Small intestine (tissue), 7 donors: ENCODE data around the gene SEPTIN1. TPM values are rescaled to one million over a fixed set of nuclear protein-coding genes. Genes with fewer than 3 reads are reported as not detected.
A peak's percentile ranks its signal among the peaks of the same experiment; 100 is the strongest.

ENCODE experiments used
- DNase-seq, 2 donors: peaks; one replicate each; pipeline versions ENCODE4 v3.0.0 to v3.0.0-alpha.2; 2013
- FAIRE-seq: peaks from 2 replicates; lab custom pipeline; 2012; peaks lifted over from hg19 to GRCh38; lab: Jason Lieb, UNC
- H3K27ac ChIP-seq, 3 donors: one replicate each; pipeline ENCODE4 v1.5.1; 2013; ENCODE audit warnings: low read length in 2 of 3, mild to moderate bottlenecking in 2 of 3, control low read depth in 1 of 3, inconsistent platforms in 1 of 3, low read depth in 1 of 3, moderate library complexity in 1 of 3
- H3K27me3 ChIP-seq, 3 donors: one replicate each; pipeline ENCODE4 v1.6.1; 2013; ENCODE audit warnings: low read length in 3 of 3, inconsistent platforms in 1 of 3; ENCODE audit not compliant: control insufficient read depth in 3 of 3, insufficient read depth in 3 of 3
- H3K36me3 ChIP-seq, 3 donors: one replicate each; pipeline ENCODE4 v1.6.1; 2013; ENCODE audit warnings: low read length in 3 of 3, inconsistent platforms in 1 of 3, low read depth in 1 of 3, mild to moderate bottlenecking in 1 of 3, moderate library complexity in 1 of 3; ENCODE audit not compliant: control insufficient read depth in 3 of 3, insufficient read depth in 2 of 3
- H3K4me1 ChIP-seq, 3 donors: one replicate each; pipeline ENCODE4 v1.6.1; 2013; ENCODE audit warnings: low read length in 2 of 3, inconsistent platforms in 1 of 3, low read depth in 1 of 3, mild to moderate bottlenecking in 1 of 3, moderate library complexity in 1 of 3; ENCODE audit not compliant: control insufficient read depth in 3 of 3, insufficient read depth in 2 of 3
- H3K4me3 ChIP-seq, 3 donors: one replicate each; pipeline ENCODE4 v1.5.1; 2013; ENCODE audit warnings: low read length in 3 of 3, control low read depth in 1 of 3, inconsistent platforms in 1 of 3, low read depth in 1 of 3, mild to moderate bottlenecking in 1 of 3, moderate library complexity in 1 of 3
- H3K9me3 ChIP-seq, 2 donors: one replicate each; pipeline ENCODE4 v1.6.1; 2013; ENCODE audit warnings: low read depth in 1 of 2, low read length in 1 of 2; ENCODE audit not compliant: control insufficient read depth in 2 of 2, insufficient read depth in 1 of 2
- WGBS, 3 donors: extraction: QIAGEN DNeasy Blood & Tissue Kit; methylation state at CpG; one replicate each; pipeline ENCODE4 v1.1.7; 2013; 5-methylcytosine and 5-hydroxymethylcytosine counted together
- polyA plus RNA-seq, 4 donors: library from polyadenylated mRNA; stranded (reverse) in 3 of 4; unstranded in 1 of 4; fragments of 200-250 nt in 3 of 4; fragments of 120-200 nt in 1 of 4; gene quantifications; one replicate each; pipeline versions ENCODE4 v1.2.1 to v1.2.3, GENCODE V29; 2013
- donor health status: healthy with polysubstance abuse.
- donor health status: control.
- donor health status: control.
- donor health status: Bipolar disorder and iron deficiency.
- donor health status: healthy.

Gene SEPTIN1
- polyA plus RNA-seq, 4 donors: 4.8 to 21.1 (median 6.4) TPM

GRCh38 chr16:30376461-30376902 is 5.9 kb downstream of the SEPTIN1 start:
- WGBS, 3 donors: 88 to 97% (median 92%) methylated on average over 8 of the region's 8 CpGs

GRCh38 chr16:30375864-30376263 is 6.5 kb downstream of the SEPTIN1 start:
- H3K4me1 ChIP-seq: peaks cover 2 to 21% (median 5%) of the 10 kb centered on the region in 3 donors
- H3K4me3 ChIP-seq: no peak overlapping the region
- 90 to 94% (median 92%) methylated on average over 8 of the region's 8 CpGs for WGBS, 3 donors
- no peaks in the 10 kb centered on the region for H3K27me3 ChIP-seq
- no peak for DNase-seq
- no peak overlapping the region for H3K27ac ChIP-seq
- H3K9me3 ChIP-seq: no peaks in the 10 kb centered on the region
- no peak for FAIRE-seq
- peaks cover 0 to 5% (median 0%) of the 10 kb centered on the region in 3 donors for H3K36me3 ChIP-seq

More at GRCh38 chr16:30376461-30376902, 5.9 kb downstream of the SEPTIN1 start:
- no peaks in the 10 kb centered on the region for H3K27me3 ChIP-seq
- no peak overlapping the region for H3K4me3 ChIP-seq
- H3K36me3 ChIP-seq: peaks cover 0 to 5% (median 0%) of the 10 kb centered on the region in 3 donors
- FAIRE-seq: no peak
- peaks cover 2 to 19% (median 5%) of the 10 kb centered on the region in 3 donors for H3K4me1 ChIP-seq
- H3K27ac ChIP-seq: peak overlapping the region in 2 of 3 donors; percentile 47 to 100
- no peak for DNase-seq
- no peaks in the 10 kb centered on the region for H3K9me3 ChIP-seq

DNA sequence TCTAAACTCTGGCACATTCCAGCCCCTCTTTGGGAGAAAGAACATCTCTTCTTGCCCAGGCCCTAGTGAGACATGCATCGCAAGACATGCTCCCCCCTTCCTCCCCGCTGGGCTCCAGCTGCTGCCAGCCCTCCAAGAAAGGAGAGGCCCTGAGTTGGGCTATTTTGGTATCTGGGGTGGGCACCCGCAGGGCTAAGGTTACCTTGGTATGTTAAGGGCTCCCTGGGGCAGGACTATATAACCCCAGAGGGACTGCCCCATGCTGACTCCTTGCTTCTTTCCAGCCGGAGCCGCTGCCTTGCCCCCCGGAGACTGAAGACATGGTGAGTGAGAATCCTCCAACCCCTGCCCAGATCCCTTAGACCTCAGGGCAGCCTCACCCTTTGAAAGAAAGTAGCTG is 7.8 kb downstream of the SEPTIN1 start, which contains the start of gene MYL11:
MYL11 (plus strand) TSS at position 265 of the 400 bp plus-strand sequence; CDS start at position 321, 56 bp downstream.
- 89 to 98% (median 94%) methylated on average over 6 of the region's 6 CpGs for WGBS, 3 donors
- Histone ChIP-seq H3K4me1 (peaks cover 2 to 20% (median 5%) of the 10 kb centered on the region in 3 donors), H3K4me3 (no peak within 1 kb of the TSS), H3K27me3 (no peaks in the 10 kb centered on the region), H3K27ac (no peak within 1 kb of the TSS), H3K36me3 (no peaks in the 10 kb centered on the region), H3K9me3 (no peaks in the 10 kb centered on the region)
- DNase-seq (no peak), FAIRE-seq (no peak)

DNA sequence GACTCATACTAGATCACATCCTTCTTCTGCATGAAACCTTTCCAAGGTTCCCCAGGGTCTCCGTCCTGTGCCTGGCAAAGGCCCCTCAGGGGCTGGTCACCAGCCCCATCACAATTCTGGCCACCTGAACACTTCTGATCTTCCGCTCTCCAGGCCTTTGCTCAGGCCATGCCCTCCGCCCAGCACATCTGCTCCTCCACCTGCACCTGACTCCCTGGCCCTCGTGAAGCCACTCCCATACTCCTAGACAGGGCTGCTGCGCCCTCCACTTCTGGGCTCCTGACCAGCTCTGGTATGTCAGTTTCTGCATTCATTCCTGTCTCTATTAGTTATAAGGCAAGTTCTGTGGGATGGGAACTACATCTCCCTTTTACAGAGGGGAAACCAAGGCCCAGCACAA is 9.6 kb downstream of the SEPTIN1 start:
- peaks cover 2 to 12% (median 3%) of the 10 kb centered on the region in 3 donors for H3K4me1 ChIP-seq
- no peaks in the 10 kb centered on the region for H3K27me3 ChIP-seq
- no peak overlapping the region for H3K4me3 ChIP-seq
- 79 to 93% (median 83%) methylated on average over 5 of the region's 5 CpGs for WGBS, 3 donors
- no peak overlapping the region for H3K27ac ChIP-seq
- peaks cover 0 to 3% (median 0%) of the 10 kb centered on the region in 3 donors for H3K36me3 ChIP-seq
- no peaks in the 10 kb centered on the region for H3K9me3 ChIP-seq
- FAIRE-seq: no peak
- DNase-seq: peak in 1 of 2 donors; percentile 2

GRCh38 chr16:30372038-30372712 is 10.2 kb downstream of the SEPTIN1 start:
- Histone ChIP-seq H3K4me1 (peaks cover 2 to 12% (median 3%) of the 10 kb centered on the region in 3 donors), H3K4me3 (no peak overlapping the region), H3K9me3 (no peaks in the 10 kb centered on the region), H3K36me3 (peaks cover 0 to 6% (median 0%) of the 10 kb centered on the region in 3 donors), H3K27me3 (no peaks in the 10 kb centered on the region), H3K27ac (peak overlapping the region in 1 of 3 donors; percentile 19)
- FAIRE-seq (no peak), DNase-seq (peak in 1 of 2 donors; percentile 1)
- 75 to 83% (median 77%) methylated on average over 6 of the region's 6 CpGs for WGBS, 3 donors

DNA sequence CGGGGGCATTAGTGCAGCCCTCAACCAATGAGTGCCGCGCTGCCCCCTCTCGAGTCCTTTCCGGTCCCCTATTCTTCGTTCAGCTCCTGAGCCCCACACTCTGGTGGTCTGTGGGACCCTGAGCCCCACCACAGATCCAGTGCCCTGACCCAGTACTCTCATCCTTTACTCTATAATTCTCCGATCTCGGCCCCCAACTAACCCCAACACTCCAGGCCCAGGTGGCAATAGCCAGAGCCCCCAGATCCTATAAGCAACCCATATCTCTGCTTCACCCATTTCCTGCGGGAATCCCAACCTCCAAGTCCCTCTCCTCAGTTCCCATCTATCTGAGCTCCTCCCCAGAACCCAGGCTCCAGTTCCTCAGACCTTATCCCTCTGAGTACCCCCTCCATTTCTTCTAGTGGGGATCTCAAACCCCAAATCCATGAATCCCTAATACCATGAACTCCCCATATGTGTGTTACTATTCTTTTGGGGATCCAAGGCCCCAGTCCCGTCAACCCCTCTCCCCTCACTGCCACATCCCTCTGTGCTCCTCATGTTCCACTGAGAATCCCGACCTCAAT is 11.0 kb downstream of the SEPTIN1 start:
- Histone ChIP-seq H3K36me3 (peaks cover 0 to 11% (median 0%) of the 10 kb centered on the region in 3 donors), H3K9me3 (no peaks in the 10 kb centered on the region), H3K27me3 (no peaks in the 10 kb centered on the region), H3K4me3 (peak overlapping the region in 2 of 3 donors; percentile 43 to 45), H3K27ac (peak overlapping the region; percentile 78 to 89 (median 82)), H3K4me1 (peaks cover 0 to 10% (median 0%) of the 10 kb centered on the region in 3 donors)
- no peak for FAIRE-seq
- DNase-seq: no peak
- 19 to 25% (median 20%) methylated on average over 11 of the region's 11 CpGs for WGBS, 3 donors

- H3K4me1 ChIP-seq: peaks cover 0 to 10% (median 0%) of the 10 kb centered on the region in 3 donors
- 0 to 1% (median 1%) methylated on average over 40 of the region's 40 CpGs for WGBS, 3 donors
- H3K27ac ChIP-seq: peak within 1 kb of the TSS; percentile 78 to 89 (median 82)
- peak within 1 kb of the TSS; percentile 77 to 93 (median 87) for H3K4me3 ChIP-seq
- DNase-seq (peak; percentile 100), FAIRE-seq (peak; percentile 98)
- H3K9me3 ChIP-seq: no peaks in the 10 kb centered on the region
- no peaks in the 10 kb centered on the region for H3K27me3 ChIP-seq
- H3K36me3 ChIP-seq: peaks cover 0 to 15% (median under 1%) of the 10 kb centered on the region in 3 donors
Measured at GRCh38 chr16:30370456-30371247, 11.7 kb downstream of the SEPTIN1 start, which contains the start of gene TBC1D10B. Gene TBC1D10B (minus strand): TSS chr16:30370494. CDS start chr16:30370183, 311 bp downstream.
